ENCODE measurements around the gene DDX21. TPM values are rescaled to one million over a fixed set of nuclear protein-coding genes. Genes with fewer than 3 reads are reported as not detected.
"Not testable (repeated sequence)": the region's sequence is repeated elsewhere in the genome, so short reads cannot be mapped to it uniquely, and the experiment has no call there.

Gene DDX21
- total RNA-seq, 2 experiments from 2014 or later = 187 to 192 TPM

DNA sequence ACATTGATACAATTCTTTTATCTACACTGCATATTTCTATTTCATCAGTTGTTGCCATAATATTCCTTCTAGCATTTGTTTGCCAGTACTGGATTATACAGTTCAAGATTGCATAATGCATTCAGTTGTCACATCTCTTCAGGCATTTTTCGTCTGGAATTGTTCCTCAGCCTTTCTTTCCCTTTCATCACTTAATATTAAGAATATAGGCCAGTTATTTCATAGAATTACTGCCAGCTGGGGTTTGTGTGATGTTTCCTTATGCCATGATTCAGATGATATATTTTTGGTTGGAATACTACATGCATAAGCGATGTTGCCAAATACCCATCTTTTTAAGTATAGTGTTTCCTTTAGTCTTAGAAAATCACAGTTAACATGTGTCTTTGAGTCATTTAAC is 53.4 kb downstream of the DDX21 start:
- POLR2A ChIA-PET = interaction anchor here (0.6 kb wide), 1 partner anchor 86 kb away, joined by 3 read pairs; no protein-coding TSS in a partner anchor
- no peak for ATAC-seq
- Mint-ChIP-seq H3K36me3 (ENCODE audit: low read depth) (peaks cover 29% of the 10 kb centered on the region), H3K27me3 (no peaks in the 10 kb centered on the region), H3K4me3 (no peak overlapping the region), H3K4me1 (peaks cover 22% of the 10 kb centered on the region), H3K9me3 (ENCODE audit: low read depth) (no peaks in the 10 kb centered on the region), H3K27ac (no peak overlapping the region)
- no peak for DNase-seq
- CTCF ChIA-PET = interaction anchor here (0.6 to 11.4 kb wide), 4 partner anchors 36 to 184 kb away, joined by 3 to 179 read pairs (median 4); no protein-coding TSS in a partner anchor
- intact Hi-C loops (cut with DNase I, micrococcal nuclease) = loop anchor here (10.0 kb wide), 2 partner anchors 395 to 495 kb away; no protein-coding TSS in a partner anchor

DNA sequence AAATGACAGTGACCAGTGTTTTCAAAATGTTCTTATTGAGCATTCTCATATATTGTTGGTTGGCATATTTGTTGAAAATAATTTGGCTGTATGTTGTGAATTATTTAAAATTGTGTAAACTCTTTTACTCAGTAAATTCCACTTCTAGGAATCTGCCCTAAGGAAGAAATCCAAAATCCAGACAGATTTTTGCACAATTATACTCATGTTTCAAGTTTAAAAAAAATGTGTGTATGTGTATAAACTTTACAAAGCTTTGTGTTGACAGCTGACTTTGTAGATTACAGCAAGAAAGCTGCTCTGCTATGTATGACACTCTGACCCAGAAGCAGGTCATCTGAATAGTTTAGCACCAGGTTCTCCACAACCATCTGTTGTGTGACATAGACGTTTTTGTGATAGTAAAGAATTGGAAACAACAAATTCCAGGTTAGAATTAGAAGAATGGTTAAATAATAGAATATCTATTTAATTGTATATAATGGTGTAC is 54.2 kb downstream of the DDX21 start:
- ATAC-seq (no peak), DNase-seq (no peak)
- H3K36me3 Mint-ChIP-seq (ENCODE audit: low read depth) = peaks cover 29% of the 10 kb centered on the region
- H3K4me1 Mint-ChIP-seq = peaks cover 19% of the 10 kb centered on the region
- H3K4me3 Mint-ChIP-seq = no peak overlapping the region
- ChIA-PET POLR2A (interaction anchor here (0.6 kb wide), 1 partner anchor 85 kb away, joined by 3 read pairs; no protein-coding TSS in a partner anchor), CTCF (interaction anchor here (0.8 to 11.4 kb wide), 4 partner anchors 15 to 115 kb away, joined by 3 to 179 read pairs (median 4); partner anchors contain the start of gene SRGN)
- intact Hi-C loops (cut with DNase I, micrococcal nuclease) = no loop called here
- no peaks in the 10 kb centered on the region for H3K27me3 Mint-ChIP-seq
- H3K27ac Mint-ChIP-seq = no peak overlapping the region
- H3K9me3 Mint-ChIP-seq (ENCODE audit: low read depth) = no peaks in the 10 kb centered on the region

DNA sequence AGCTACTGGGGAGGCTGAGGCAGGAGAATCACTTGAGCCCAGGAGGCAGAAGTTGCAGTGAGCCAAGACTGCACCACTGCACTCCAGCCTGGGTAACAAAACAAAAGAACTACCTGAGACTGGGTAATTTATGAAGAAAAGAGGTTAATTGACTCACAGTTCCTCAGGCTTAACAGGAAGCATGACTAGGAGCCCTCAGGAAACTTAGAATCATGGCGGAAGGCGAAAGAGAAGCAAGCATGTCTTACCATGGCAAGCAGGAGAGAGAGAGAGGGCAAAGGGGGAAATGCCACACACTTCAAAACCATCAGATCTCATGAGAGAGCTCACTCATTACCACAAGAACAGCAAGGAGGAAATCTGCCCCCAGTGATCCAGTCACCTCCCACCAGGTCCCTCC is 56.8 kb downstream of the DDX21 start:
- H3K27me3 Mint-ChIP-seq = not testable (repeated sequence)

DNA sequence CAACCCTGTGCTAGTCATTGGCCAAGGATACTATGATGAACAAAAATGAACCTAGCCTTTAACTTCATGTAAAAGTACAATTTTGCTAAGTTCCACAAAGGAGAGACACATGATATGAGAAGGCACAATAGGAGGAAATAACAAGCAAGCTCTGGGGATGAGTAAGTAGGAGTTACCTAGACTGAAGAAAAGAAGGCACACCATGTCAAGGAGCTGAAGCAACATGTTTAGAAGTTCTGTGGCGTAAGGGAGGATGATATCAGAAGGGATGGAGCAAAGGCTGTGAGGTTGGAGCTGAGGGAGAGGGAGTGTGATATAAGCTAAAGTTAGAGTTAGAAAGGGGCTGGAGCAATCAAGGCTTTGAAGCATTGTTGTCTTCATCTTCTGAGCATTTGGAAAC is 58.2 kb downstream of the DDX21 start:
- peak overlapping the region; percentile 32 for H3K27ac Mint-ChIP-seq
- CTCF ChIA-PET = interaction anchor here (0.6 to 11.4 kb wide), 8 partner anchors 8 to 145 kb away, joined by 3 to 179 read pairs (median 4); no protein-coding TSS in a partner anchor
- POLR2A ChIA-PET = interaction anchor here (0.6 to 1.2 kb wide), 3 partner anchors 74 to 159 kb away, joined by 3 to 5 read pairs (median 3); partner anchors contain the start of gene SRGN
- H3K27me3 Mint-ChIP-seq = no peaks in the 10 kb centered on the region
- no peaks in the 10 kb centered on the region for H3K9me3 Mint-ChIP-seq (ENCODE audit: low read depth)
- no peak overlapping the region for H3K4me3 Mint-ChIP-seq
- peaks cover 19% of the 10 kb centered on the region for H3K4me1 Mint-ChIP-seq
- ATAC-seq (peak; percentile 46), DNase-seq (no peak)
- peaks cover 33% of the 10 kb centered on the region for H3K36me3 Mint-ChIP-seq (ENCODE audit: low read depth)
- intact Hi-C loops (cut with DNase I, micrococcal nuclease) = no loop called here

More for the DNA sequence above, 56.8 kb downstream of the DDX21 start:
- Mint-ChIP-seq H3K27ac (peak overlapping the region; percentile 76), H3K36me3 (ENCODE audit: low read depth) (peaks cover 30% of the 10 kb centered on the region), H3K4me1 (peaks cover 19% of the 10 kb centered on the region)
- not testable (repeated sequence) for H3K9me3 Mint-ChIP-seq (ENCODE audit: low read depth); H3K4me3 Mint-ChIP-seq
- DNase-seq = peak; percentile 48
- POLR2A ChIA-PET = interaction anchor here (0.9 kb wide), 1 partner anchor 77 kb away, joined by 3 read pairs; no protein-coding TSS in a partner anchor
- CTCF ChIA-PET = interaction anchor here (1.0 to 11.4 kb wide), 3 partner anchors 7 to 91 kb away, joined by 3 to 179 read pairs (median 29); no protein-coding TSS in a partner anchor
- ATAC-seq = peak; percentile 79
- intact Hi-C loops (cut with DNase I, micrococcal nuclease) = loop anchor here in 1 of 2 experiments (2.0 kb wide), 1 partner anchor 32 kb away; no protein-coding TSS in a partner anchor

DNA sequence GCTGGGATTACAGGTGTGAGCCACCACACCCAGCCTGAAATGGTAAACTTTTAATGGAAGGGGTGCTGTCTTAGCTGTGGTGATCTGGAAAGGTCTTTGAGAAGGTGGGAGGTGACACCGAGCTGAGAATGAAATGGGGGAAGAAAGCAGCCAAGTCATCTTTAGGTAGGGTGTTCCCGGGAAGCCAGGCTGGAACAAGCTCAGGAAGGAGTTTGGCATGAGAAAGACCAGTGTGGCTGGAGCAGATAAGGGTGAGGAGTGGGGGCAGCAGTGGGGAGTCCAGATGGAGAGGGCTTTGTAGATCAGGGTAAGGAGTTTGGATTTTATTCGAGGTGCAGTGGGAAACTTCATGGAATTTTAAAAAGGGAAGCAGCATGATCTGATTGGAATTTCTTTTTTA is 62.6 kb downstream of the DDX21 start:
- POLR2A ChIA-PET = no interaction called here
- H3K9me3 Mint-ChIP-seq (ENCODE audit: low read depth) = no peaks in the 10 kb centered on the region

DNA sequence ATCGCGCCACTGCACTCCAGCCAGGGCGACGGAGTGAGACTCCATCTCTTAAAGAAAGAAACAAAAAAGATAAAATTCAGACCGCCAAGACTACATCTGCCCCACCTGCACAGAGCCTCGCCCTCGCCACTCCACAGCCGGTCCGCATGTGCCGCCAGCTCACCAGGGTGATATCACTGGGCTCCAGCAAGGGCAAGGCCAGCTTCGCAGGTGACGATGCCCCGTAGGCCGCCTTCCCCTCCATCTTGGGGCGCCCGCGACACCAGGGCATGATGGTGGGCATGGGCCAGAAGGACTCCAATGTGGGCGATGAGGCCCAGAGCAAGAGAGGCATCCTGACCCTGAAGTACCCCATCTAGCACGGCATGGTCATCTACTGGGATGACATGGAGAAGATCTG is 66.6 kb downstream of the DDX21 start:
- DNase-seq = no peak
- Mint-ChIP-seq H3K27ac (no peak overlapping the region), H3K4me3 (no peak overlapping the region), H3K9me3 (ENCODE audit: low read depth) (no peaks in the 10 kb centered on the region), H3K27me3 (no peaks in the 10 kb centered on the region), H3K36me3 (ENCODE audit: low read depth) (peaks cover 4% of the 10 kb centered on the region), H3K4me1 (peaks cover 5% of the 10 kb centered on the region)
- ChIA-PET POLR2A (no interaction called here), CTCF (no interaction called here)
- intact Hi-C loops (cut with DNase I, micrococcal nuclease) = no loop called here
- no peak for ATAC-seq

More for the DNA sequence above, 62.6 kb downstream of the DDX21 start:
- no peak overlapping the region for H3K4me3 Mint-ChIP-seq
- intact Hi-C loops (cut with DNase I, micrococcal nuclease) = no loop called here
- ATAC-seq (no peak), DNase-seq (no peak)
- CTCF ChIA-PET = interaction anchor here (0.7 to 1.1 kb wide), 2 partner anchors 10 to 66 kb away, joined by 3 to 4 read pairs; no protein-coding TSS in a partner anchor
- peaks cover 11% of the 10 kb centered on the region for H3K36me3 Mint-ChIP-seq (ENCODE audit: low read depth)
- H3K4me1 Mint-ChIP-seq = peaks cover 6% of the 10 kb centered on the region
- no peak overlapping the region for H3K27ac Mint-ChIP-seq
- H3K27me3 Mint-ChIP-seq = no peaks in the 10 kb centered on the region

DNA sequence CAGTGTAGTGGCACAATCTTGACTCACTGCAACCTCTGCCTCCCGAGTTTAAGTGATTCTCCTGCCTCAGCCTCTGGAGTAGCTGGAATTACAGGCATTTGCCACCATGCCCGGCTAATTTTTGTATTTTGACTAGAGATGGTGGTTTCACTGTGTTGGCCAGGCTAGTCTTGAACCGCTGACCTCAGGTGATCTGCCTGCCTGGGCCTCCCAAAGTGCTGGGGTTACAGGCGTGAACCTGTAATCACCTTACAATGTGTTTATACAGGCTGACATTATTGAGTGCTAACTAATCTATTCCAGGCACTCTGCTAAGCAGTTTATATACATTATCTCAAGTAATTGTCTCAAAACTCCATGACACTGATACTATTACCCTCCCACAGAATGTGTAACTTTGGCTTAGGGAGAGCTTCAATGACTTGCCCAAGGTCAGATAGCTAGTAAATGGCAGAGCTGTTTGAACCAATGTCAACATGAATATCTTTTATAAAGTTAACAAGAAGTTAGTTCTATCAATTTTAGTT is 69.5 kb downstream of the DDX21 start:
- peaks cover 11% of the 10 kb centered on the region for H3K4me1 Mint-ChIP-seq
- H3K9me3 Mint-ChIP-seq (ENCODE audit: low read depth) = no peaks in the 10 kb centered on the region
- H3K36me3 Mint-ChIP-seq (ENCODE audit: low read depth) = no peaks in the 10 kb centered on the region
- H3K27me3 Mint-ChIP-seq = no peaks in the 10 kb centered on the region
- ATAC-seq (no peak), DNase-seq (no peak)
- ChIA-PET CTCF (interaction anchor here (0.5 to 1.2 kb wide), 8 partner anchors 15 to 236 kb away, joined by 3 to 5 read pairs (median 4); no protein-coding TSS in a partner anchor), POLR2A (no interaction called here)
- no peak overlapping the region for H3K4me3 Mint-ChIP-seq
- intact Hi-C loops (cut with DNase I, micrococcal nuclease) = no loop called here
- H3K27ac Mint-ChIP-seq = no peak overlapping the region

DNA sequence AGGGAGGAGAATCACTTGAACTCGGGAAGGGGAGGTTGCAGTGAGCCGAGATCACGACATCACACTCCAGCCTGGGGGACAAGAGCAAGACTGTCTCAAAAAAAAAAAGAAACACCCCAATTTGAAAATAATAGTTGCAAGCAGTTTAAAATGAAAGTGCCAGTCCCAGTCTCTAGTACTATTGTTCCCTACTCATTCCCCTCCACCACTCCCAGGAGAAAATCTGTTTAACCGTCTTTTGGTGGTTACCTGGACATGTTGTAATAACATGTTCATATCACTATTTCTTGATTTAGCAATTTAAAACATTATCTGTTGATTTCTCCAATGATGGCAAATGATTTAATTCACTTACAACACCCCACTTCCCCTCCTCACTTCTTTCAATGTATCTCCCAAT is 77.3 kb downstream of the DDX21 start:
- H3K4me3 Mint-ChIP-seq = no peak overlapping the region
- H3K27ac Mint-ChIP-seq = no peak overlapping the region
- POLR2A ChIA-PET = no interaction called here
- no peaks in the 10 kb centered on the region for H3K36me3 Mint-ChIP-seq (ENCODE audit: low read depth)
- no peaks in the 10 kb centered on the region for H3K9me3 Mint-ChIP-seq (ENCODE audit: low read depth)
- CTCF ChIA-PET = no interaction called here
- H3K4me1 Mint-ChIP-seq = peaks cover 2% of the 10 kb centered on the region
- no peak for DNase-seq
- no peaks in the 10 kb centered on the region for H3K27me3 Mint-ChIP-seq
- ATAC-seq = no peak
- intact Hi-C loops (cut with DNase I, micrococcal nuclease) = no loop called here

Other genes starting within 250 kb of the DDX21 start
- 100 to 1,000 TPM in 1 of 2 experiments, 10 to 100 TPM in 1; 89.5 to 125 TPM for gene CCAR1, start 234.9 kb upstream of the DDX21 start, total RNA-seq
- under 1 TPM; 0.74 to 0.87 TPM for gene STOX1, start 128.6 kb upstream of the DDX21 start, total RNA-seq
- 10 to 100 TPM; 61.6 to 81.6 TPM for gene DDX50, start 54.9 kb upstream of the DDX21 start, total RNA-seq
- 10 to 100 TPM; 12.9 to 15.6 TPM for gene KIFBP, start 32.6 kb downstream of the DDX21 start, total RNA-seq
- 100 to 1,000 TPM; 375 to 400 TPM for gene SRGN, start 131.9 kb downstream of the DDX21 start, total RNA-seq
- gene VPS26A, start 168.0 kb downstream of the DDX21 start, total RNA-seq = 10 to 100 TPM; 27.1 to 32.2 TPM
- 10 to 100 TPM; 46.6 to 54.1 TPM for gene SUPV3L1, start 224.1 kb downstream of the DDX21 start, total RNA-seq

Measured in activated CD4-positive, alpha-beta T cell treated with anti-CD3 and anti-CD28 coated beads for 36 hours (primary cell).